OCI-LY7 (cell line): ENCODE data around the gene TASOR2. TPM values are rescaled to one million over a fixed set of nuclear protein-coding genes. Genes with fewer than 3 reads are reported as not detected.

Source experiments
- BruUV-seq: library from RNA; stranded (reverse); fragments of 400-500 nt; replicated peaks from 2 replicates; lab custom pipeline; 2021; lab: Mats Ljungman, UMichigan
- CTCF ChIA-PET: fragments of 300-600 bp; sonication (Branson Sonifier 250); formaldehyde crosslinking; loops from one replicate; lab custom pipeline; 2022; ENCODE audit warnings: antibody characterized with exemption; ENCODE audit not compliant: unreplicated experiment; lab: Charles Lee
- POLR2A ChIA-PET: fragments of 300-600 bp; sonication (Branson Sonifier 250); formaldehyde crosslinking; loops from one replicate; lab custom pipeline; 2022; ENCODE audit warnings: antibody characterized with exemption; lab: Charles Lee
- DNase-seq: peaks from one replicate; pipeline ENCODE4 v3.0.0-alpha.2; 2015; ENCODE audit warnings: low spot score
- H2AFZ ChIP-seq: fragments of 200-600 bp; sonication (generic), shearing (Covaris generic); 2 replicates; pipeline ENCODE4 v1.6.1; 2014; ENCODE audit warnings: mild to moderate bottlenecking, antibody characterized with exemption, low read length, moderate library complexity
- H3K27ac ChIP-seq: fragments of 200-600 bp; sonication (generic); 2 replicates; pipeline ENCODE4 v1.5.1; 2014; ENCODE audit warnings: mixed run types, low read depth, mild to moderate bottlenecking, moderate library complexity, low read length, inconsistent platforms; ENCODE audit not compliant: poor library complexity, severe bottlenecking
- H3K36me3 ChIP-seq: fragments of 200-600 bp; sonication (generic); 2 replicates; pipeline ENCODE4 v1.6.1; 2014; ENCODE audit warnings: mild to moderate bottlenecking, antibody characterized with exemption, low read length, moderate library complexity, mixed read lengths; ENCODE audit not compliant: insufficient read depth
- H3K4me1 ChIP-seq: fragments of 200-600 bp; sonication (generic); 2 replicates; pipeline ENCODE4 v1.5.1; 2014; ENCODE audit warnings: mild to moderate bottlenecking, low read length; ENCODE audit not compliant: insufficient read depth, poor library complexity, severe bottlenecking
- H3K4me2 ChIP-seq: fragments of 200-600 bp; sonication (generic); 2 replicates; pipeline ENCODE4 v1.6.1; 2014; ENCODE audit warnings: mild to moderate bottlenecking, low read length
- H3K4me3 ChIP-seq: fragments of 200-600 bp; sonication (generic); 2 replicates; pipeline ENCODE4 v1.5.1; 2014; ENCODE audit warnings: mild to moderate bottlenecking, low read depth, low read length; ENCODE audit not compliant: poor library complexity, severe bottlenecking
- H3K79me2 ChIP-seq: fragments of 200-600 bp; sonication (generic); 2 replicates; pipeline ENCODE4 v1.6.1; 2016; ENCODE audit warnings: low read depth, mild to moderate bottlenecking, low read length, moderate library complexity, mixed read lengths; ENCODE audit not compliant: insufficient read depth
- H3K9me2 ChIP-seq: fragments of 200-600 bp; sonication (generic); 2 replicates; pipeline ENCODE4 v1.6.1; 2016; ENCODE audit warnings: mild to moderate bottlenecking, low read length, mixed read lengths; ENCODE audit not compliant: insufficient read depth
- H3K9me3 ChIP-seq: fragments of 200-600 bp; sonication (generic); 2 replicates; pipeline ENCODE4 v1.6.1; 2014; ENCODE audit warnings: mild to moderate bottlenecking, mixed run types, low read length, mixed read lengths
- H4K20me1 ChIP-seq: fragments of 200-600 bp; sonication (generic); 2 replicates; pipeline ENCODE4 v1.6.1; 2014; ENCODE audit warnings: mild to moderate bottlenecking, antibody characterized with exemption, low read length, moderate library complexity, mixed read lengths; ENCODE audit not compliant: insufficient read depth
- CTCF ChIP-seq: fragments of 200-600 bp; sonication (generic); conservative IDR thresholded peaks from 2 replicates; pipeline ENCODE4 v1.5.1; 2014; ENCODE audit warnings: mild to moderate bottlenecking, antibody characterized with exemption, low read length, moderate library complexity, mixed read lengths
- EZH2phosphoT487 ChIP-seq: fragments of 200-600 bp; sonication (generic); IDR thresholded peaks from 2 replicates; pipeline ENCODE4 v1.6.1; 2018; ENCODE audit warnings: low read depth, borderline replicate concordance, mild to moderate bottlenecking, mixed run types, antibody characterized with exemption, low read length, moderate library complexity, mixed read lengths
- intact Hi-C: fragments of 100-400 bp; cut with micrococcal nuclease; formaldehyde crosslinking; loops from one replicate; pipeline ENCODE4 v1.10.0; 2022; ENCODE audit not compliant: unreplicated experiment
- total RNA-seq, 2 experiments: library from RNA; depleted of rRNA in 1 of 2; stranded (reverse); fragments of >200 nt in 1 of 2; shearing (Covaris generic) in 1 of 2; gene quantifications; 2 replicates each; pipeline ENCODE4 v1.2.3, GENCODE V29; 2014 to 2022

The TASOR2 gene
- total RNA-seq, 2 experiments from 2014 or later = 103 to 116 TPM

GRCh38 chr10:5662708-5663579 is 21.7 kb upstream of the TASOR2 start:
- CTCF ChIA-PET = no interaction called here
- intact Hi-C loops = loop anchor here (5.0 kb wide), 1 partner anchor 179 kb away; no protein-coding TSS in a partner anchor
- no peaks in the 10 kb centered on the region for H3K36me3 ChIP-seq
- H2AFZ ChIP-seq = peak overlapping the region; percentile 6; the same call in 1 of the 2 replicates
- TF ChIP-seq CTCF = no peak
- H3K79me2 ChIP-seq = peaks cover 54% of the 10 kb centered on the region; the same call in 1 of the 2 replicates
- no peaks in the 10 kb centered on the region for H3K9me2 ChIP-seq
- peak overlapping the region; percentile 78 for H3K4me3 ChIP-seq
- POLR2A ChIA-PET = interaction anchor here (0.6 to 9.1 kb wide), 11 partner anchors 8 to 442 kb away, joined by 3 to 142 read pairs (median 4); partner anchors contain the start of gene TUBAL3
- peak overlapping the region; percentile 86 for H3K4me2 ChIP-seq
- peak; percentile 48 for DNase-seq
- H3K27ac ChIP-seq = peak overlapping the region; percentile 100
- H3K9me3 ChIP-seq = no peaks in the 10 kb centered on the region
- no peaks in the 10 kb centered on the region for H4K20me1 ChIP-seq
- TSS peak; percentile 83 for BruUV-seq
- peaks cover 93% of the 10 kb centered on the region for H3K4me1 ChIP-seq

GRCh38 chr10:5663692-5664427 is 20.8 kb upstream of the TASOR2 start:
- Histone ChIP-seq H3K9me3 (no peaks in the 10 kb centered on the region), H2AFZ (peak overlapping the region; percentile 6; the same call in 1 of the 2 replicates), H3K4me3 (peak overlapping the region; percentile 78), H3K36me3 (no peaks in the 10 kb centered on the region), H3K4me1 (peaks cover 92% of the 10 kb centered on the region), H3K9me2 (no peaks in the 10 kb centered on the region), H3K4me2 (peak overlapping the region; percentile 86), H4K20me1 (no peaks in the 10 kb centered on the region), H3K79me2 (peaks cover 45% of the 10 kb centered on the region; the same call in 1 of the 2 replicates), H3K27ac (peak overlapping the region; percentile 100)
- ChIA-PET POLR2A (interaction anchor here (0.6 to 9.1 kb wide), 11 partner anchors 9 to 441 kb away, joined by 3 to 142 read pairs (median 4); partner anchors contain the start of gene TUBAL3), CTCF (interaction anchor here (0.6 kb wide), 1 partner anchor 24 kb away, joined by 7 read pairs; no protein-coding TSS in a partner anchor)
- intact Hi-C loops = loop anchor here (5.0 kb wide), 1 partner anchor 178 kb away; no protein-coding TSS in a partner anchor
- TF ChIP-seq CTCF (no peak), EZH2phosphoT487 (no peak)
- peak; percentile 41 for DNase-seq
- no TSS peak for BruUV-seq
